B cell (primary cell): ENCODE measurements around the gene SIPA1. TPM values are rescaled to one million over a fixed set of nuclear protein-coding genes. Genes with fewer than 3 reads are reported as not detected.
"Not testable (repeated sequence)": the region's sequence is repeated elsewhere in the genome, so short reads cannot be mapped to it uniquely, and the experiment has no call there.

ENCODE experiments used
- ATAC-seq: fragments of 200-7000 bp; cut with Tn5 transposase; one replicate; pipeline ENCODE4 v1.10.0; 2021; ENCODE audit warnings: low read depth, mild to moderate bottlenecking, moderate number of reproducible peaks, moderate library complexity
- CTCF ChIA-PET: fragments of 350-600 bp; sonication (Branson Sonifier 250); formaldehyde crosslinking; loops from one replicate; lab custom pipeline; 2021; ENCODE audit warnings: antibody characterized with exemption, inconsistent platforms; lab: Charles Lee
- POLR2A ChIA-PET: fragments of 350-600 bp; sonication (Branson Sonifier 250); formaldehyde crosslinking; loops from one replicate; lab custom pipeline; 2021; ENCODE audit warnings: antibody characterized with exemption; lab: Charles Lee
- DNase-seq: peaks from one replicate; pipeline ENCODE4 v3.0.0; 2013
- H2AFZ ChIP-seq: 2 replicates; pipeline ENCODE4 v1.6.1; 2012; ENCODE audit warnings: mild to moderate bottlenecking, low read depth, low read length; ENCODE audit not compliant: insufficient read depth, poor library complexity, severe bottlenecking
- H3K27ac ChIP-seq, 2 donors: 1 replicate in 1 of 2; 2 replicates in 1 of 2; pipeline ENCODE4 v1.5.1; 2012 to 2013; ENCODE audit warnings: low read length in 2 of 2, mild to moderate bottlenecking in 2 of 2, moderate library complexity in 1 of 2
- H3K27me3 ChIP-seq, 4 experiments: fragments of 200-600 bp in 1 of 4; sonication (generic) in 1 of 4; replicated peaks in 1 of 4; 1 replicate in 2 of 4; 2 replicates in 2 of 4; pipeline versions ENCODE4 v1.6.1 to v1.7.0; 2013 to 2016; ENCODE audit warnings: low read length in 3 of 4, mild to moderate bottlenecking in 2 of 4, mixed read lengths in 1 of 4, moderate library complexity in 1 of 4; ENCODE audit not compliant: insufficient read depth in 4 of 4, control insufficient read depth in 3 of 4; ENCODE audit errors: control extremely low read depth in 1 of 4
- H3K36me3 ChIP-seq, 2 experiments: replicated peaks in 1 of 2; 1 replicate in 1 of 2; 2 replicates in 1 of 2; pipeline versions ENCODE4 v1.6.1 to v1.7.1; 2013; ENCODE audit warnings: low read length in 1 of 2; ENCODE audit not compliant: insufficient read depth in 2 of 2, control insufficient read depth in 1 of 2; ENCODE audit errors: control extremely low read depth in 1 of 2, extremely low read depth in 1 of 2
- H3K4me1 ChIP-seq, 2 donors: fragments of 200-600 bp in 1 of 2; sonication (generic) in 1 of 2; 1 replicate in 1 of 2; 2 replicates in 1 of 2; pipeline versions ENCODE4 v1.5.1 to v1.6.1; 2013 to 2017; ENCODE audit warnings: low read length in 2 of 2; ENCODE audit not compliant: control insufficient read depth in 2 of 2, insufficient read depth in 2 of 2
- H3K4me2 ChIP-seq: replicated peaks from 2 replicates; pipeline ENCODE3; 2012; ENCODE audit warnings: mild to moderate bottlenecking, low read depth, low read length; ENCODE audit not compliant: poor library complexity, severe bottlenecking
- H3K4me3 ChIP-seq, 5 experiments: fragments of 200-600 bp in 1 of 5; sonication (generic) in 1 of 5; 1 replicate in 3 of 5; 2 replicates in 2 of 5; pipeline versions ENCODE4 v1.5.1 to v1.7.0; 2011 to 2016; ENCODE audit warnings: low read length in 4 of 5, mild to moderate bottlenecking in 4 of 5, low read depth in 2 of 5, control low read depth in 1 of 5, moderate library complexity in 1 of 5; ENCODE audit not compliant: insufficient read depth in 1 of 5; ENCODE audit errors: control extremely low read depth in 1 of 5, extremely low read depth in 1 of 5
- H3K79me2 ChIP-seq: fragments of 200-600 bp; sonication (generic); one replicate; pipeline ENCODE4 v1.6.0; 2016; ENCODE audit warnings: low read length; ENCODE audit not compliant: control insufficient read depth, insufficient read depth
- H3K9ac ChIP-seq: fragments of 200-600 bp; sonication (generic); 2 replicates; pipeline ENCODE4 v1.6.1; 2017; ENCODE audit warnings: mild to moderate bottlenecking, low read length, moderate library complexity
- H3K9me3 ChIP-seq, 3 donors: one replicate each; pipeline versions ENCODE4 v1.6.1 to v1.7.1; 2013; ENCODE audit warnings: low read length in 2 of 3; ENCODE audit not compliant: control insufficient read depth in 2 of 3, insufficient read depth in 1 of 3; ENCODE audit errors: control extremely low read depth in 1 of 3
- H4K20me1 ChIP-seq: 2 replicates; pipeline ENCODE4 v1.6.0; 2012; ENCODE audit warnings: mild to moderate bottlenecking, low read length; ENCODE audit not compliant: insufficient read depth, control insufficient read depth, poor library complexity, severe bottlenecking
- H3K27ac Mint-ChIP-seq: one replicate; pipeline ENCODE4 v1.8.0; 2021; ENCODE audit warnings: mixed read lengths
- H3K27me3 Mint-ChIP-seq: one replicate; pipeline ENCODE4 v1.8.0; 2021; ENCODE audit warnings: mixed read lengths
- H3K4me1 Mint-ChIP-seq: one replicate; pipeline ENCODE4 v1.8.0; 2021; ENCODE audit warnings: mixed read lengths
- H3K4me3 Mint-ChIP-seq: one replicate; pipeline ENCODE4 v1.8.0; 2021; ENCODE audit warnings: mixed read lengths
- H3K9me3 Mint-ChIP-seq: one replicate; pipeline ENCODE4 v1.8.0; 2022; ENCODE audit warnings: mixed read lengths; ENCODE audit not compliant: insufficient read depth
- CTCF ChIP-seq: fragments of 200-600 bp; IDR thresholded peaks from one replicate; pipeline ENCODE4 v1.8.0; 2022; ENCODE audit warnings: antibody characterized with exemption, mild to moderate bottlenecking
- EZH2 ChIP-seq: IDR thresholded peaks from 2 replicates; pipeline ENCODE4 v1.6.1; 2012; ENCODE audit warnings: borderline replicate concordance, low read depth, mild to moderate bottlenecking, moderate library complexity, low read length; ENCODE audit not compliant: insufficient read depth, poor library complexity, severe bottlenecking
- WGBS: methylation state at CpG from one replicate; pipeline ENCODE4 v1.1.5; 2013; ENCODE audit warnings: missing lambda C conversion rate; ENCODE audit not compliant: insufficient coverage; 5-methylcytosine and 5-hydroxymethylcytosine counted together
- intact Hi-C: fragments of 100-400 bp; cut with micrococcal nuclease; formaldehyde crosslinking; loops from one replicate; pipeline ENCODE4 v1.10.0; 2022
- polyA plus RNA-seq: library from polyadenylated mRNA; depleted of rRNA; stranded (reverse); fragments of >200 nt; gene quantifications from 2 replicates; pipeline ENCODE4 v1.2.3, GENCODE V29; 2012
- total RNA-seq, 2 donors: library from RNA; stranded (reverse); fragments of 120-200 nt in 1 of 2; gene quantifications; 1 replicate in 1 of 2; 2 replicates in 1 of 2; pipeline versions ENCODE4 v1.2.3 to v1.2.4, GENCODE V29; 2013 to 2022

The SIPA1 gene
- total and polyA plus RNA-seq, 2 donors (not counting 1 experiment from before 2014, with no cell fraction given), result 314 to 448 TPM

- peak overlapping the region; percentile 98 for H3K27ac Mint-ChIP-seq
- POLR2A ChIA-PET, result interaction anchor here (0.7 to 5.0 kb wide), 7 partner anchors 9 to 838 kb away, joined by 3 to 116 read pairs (median 7); partner anchors contain the start of gene RELA
- Histone ChIP-seq H3K36me3 (peaks cover 0 to 43% of the 10 kb centered on the region in 2 experiments), H3K9me3 (no peaks in the 10 kb centered on the region), H3K4me2 (peak overlapping the region; percentile 96), H3K4me1 (peaks cover 31 to 59% of the 10 kb centered on the region in 2 donors), H2AFZ (no peak overlapping the region), H3K4me3 (no peak overlapping the region), H3K79me2 (peaks cover 90% of the 10 kb centered on the region), H3K27ac (peak overlapping the region; percentile 100), H3K9ac (no peak overlapping the region), H4K20me1 (peaks cover 60% of the 10 kb centered on the region), H3K27me3 (no peaks in the 10 kb centered on the region)
- WGBS, result 100% methylated on average over 1 of the region's 3 CpGs
- intact Hi-C loops, result no loop called here
- DNase-seq (no peak), ATAC-seq (no peak)
- H3K4me1 Mint-ChIP-seq, result peaks cover 41% of the 10 kb centered on the region
- CTCF ChIA-PET, result interaction anchor here (0.9 to 7.4 kb wide), 6 partner anchors 10 to 307 kb away, joined by 3 to 86 read pairs (median 6); partner anchors contain the start of gene KAT5
- no peaks in the 10 kb centered on the region for H3K9me3 Mint-ChIP-seq
- H3K27me3 Mint-ChIP-seq, result no peaks in the 10 kb centered on the region
- TF ChIP-seq CTCF, result no peak
- TF ChIP-seq EZH2, result no peak
- H3K4me3 Mint-ChIP-seq, result peak overlapping the region; percentile 99
Observed at GRCh38 chr11:65637032-65637557, 806 bp upstream of the SIPA1 start.

GRCh38 chr11:65639228-65639597 is 1.3 kb downstream of the SIPA1 start:
- peak overlapping the region; percentile 70 to 97 (median 93) for H3K4me3 ChIP-seq
- DNase-seq, H3K9me3 Mint-ChIP-seq, ATAC-seq, H3K27me3 Mint-ChIP-seq, H2AFZ ChIP-seq, H3K9me3 ChIP-seq, H3K27me3 ChIP-seq: not testable (repeated sequence)
- Mint-ChIP-seq H3K27ac (peak overlapping the region; percentile 98), H3K4me1 (peaks cover 49% of the 10 kb centered on the region), H3K4me3 (peak overlapping the region; percentile 99)
- 50% methylated on average over 7 of the region's 9 CpGs for WGBS
- ChIA-PET POLR2A (interaction anchor here (0.6 to 5.0 kb wide), 27 partner anchors 8 to 598 kb away, joined by 3 to 116 read pairs (median 5); partner anchors contain the start of genes BANF1, DPF2, EHBP1L1 and EIF1AD), CTCF (interaction anchor here (0.7 to 7.4 kb wide), 15 partner anchors 10 to 220 kb away, joined by 3 to 86 read pairs (median 3); partner anchors contain the start of genes MUS81, RELA and RNASEH2C)
- peaks cover 94% of the 10 kb centered on the region for H3K79me2 ChIP-seq
- peaks cover 43 to 67% of the 10 kb centered on the region in 2 donors for H3K4me1 ChIP-seq
- H3K27ac ChIP-seq, result peak overlapping the region; percentile 100
- peaks cover 0 to 59% of the 10 kb centered on the region in 2 experiments for H3K36me3 ChIP-seq
- peaks cover 69% of the 10 kb centered on the region for H4K20me1 ChIP-seq
- intact Hi-C loops, result loop anchor here (1.0 kb wide), 1 partner anchor 73 kb away; the partner anchor contains the start of gene KAT5
- peak overlapping the region; percentile 96 for H3K4me2 ChIP-seq
- H3K9ac ChIP-seq, result peak overlapping the region; percentile 91
